HepG2 (cell line): ENCODE results near the gene ADAM15. TPM values are rescaled to one million over a fixed set of nuclear protein-coding genes. Genes with fewer than 3 reads are reported as not detected.

ENCODE experiments used
- BCL3 ChIP-seq: sonication (generic); formaldehyde crosslinking; IDR thresholded peaks from 2 replicates; pipeline ENCODE4 v1.5.1; 2020; ENCODE audit warnings: mild to moderate bottlenecking, missing genetic modification reagents, moderate library complexity
- ELF1 ChIP-seq: sonication (generic); formaldehyde crosslinking; IDR thresholded peaks from 2 replicates; pipeline ENCODE4 v1.4.0; 2020; ENCODE audit warnings: missing genetic modification reagents
- GLMP ChIP-seq: sonication (generic); formaldehyde crosslinking; IDR thresholded peaks from 2 replicates; pipeline ENCODE4 v1.9.0; 2021; ENCODE audit warnings: missing genetic modification reagents, mild to moderate bottlenecking, borderline replicate concordance
- HDAC1 ChIP-seq: sonication (generic); formaldehyde crosslinking; IDR thresholded peaks from 2 replicates; pipeline ENCODE4 v1.5.1; 2020; ENCODE audit warnings: mild to moderate bottlenecking, missing genetic modification reagents
- KDM1A ChIP-seq: IDR thresholded peaks from 2 replicates; pipeline ENCODE4 v1.6.1; 2016; ENCODE audit warnings: missing compliant biosample characterization
- MAF1 ChIP-seq: sonication (generic); formaldehyde crosslinking; IDR thresholded peaks from 2 replicates; pipeline ENCODE4 v1.5.0; 2020; ENCODE audit warnings: missing genetic modification reagents, borderline replicate concordance
- MYC ChIP-seq: sonication (generic); formaldehyde crosslinking; IDR thresholded peaks from 2 replicates; pipeline ENCODE4 v1.9.0; 2021; ENCODE audit warnings: missing genetic modification reagents, borderline replicate concordance
- NR3C1 ChIP-seq: sonication (generic); formaldehyde crosslinking; IDR thresholded peaks from 2 replicates; pipeline ENCODE4 v1.4.0; 2020; ENCODE audit warnings: missing genetic modification reagents
- PHF20 ChIP-seq: sonication (generic); formaldehyde crosslinking; IDR thresholded peaks from 2 replicates; pipeline ENCODE4 v1.5.0; 2020; ENCODE audit warnings: mild to moderate bottlenecking, missing genetic modification reagents
- RAD51 ChIP-seq: fragments of 450-650 bp; IDR thresholded peaks from 2 replicates; pipeline ENCODE4 v1.6.1; 2016; ENCODE audit warnings: borderline replicate concordance
- SALL2 ChIP-seq: sonication (generic); formaldehyde crosslinking; IDR thresholded peaks from 2 replicates; pipeline ENCODE4 v1.8.1; 2023; ENCODE audit warnings: mild to moderate bottlenecking, missing genetic modification reagents, inconsistent platforms
- SMAD9 ChIP-seq: sonication (generic); formaldehyde crosslinking; IDR thresholded peaks from 2 replicates; pipeline ENCODE4 v1.5.1; 2020; ENCODE audit warnings: mild to moderate bottlenecking, missing genetic modification reagents
- SOX6 ChIP-seq, 2 experiments: fragments of 450-650 bp in 1 of 2; sonication (generic) in 1 of 2; formaldehyde crosslinking in 1 of 2; IDR thresholded peaks; 2 replicates each; pipeline versions ENCODE4 v1.4.0 to v1.6.1; 2017 to 2020; ENCODE audit warnings: antibody characterized with exemption in 1 of 2, mild to moderate bottlenecking in 1 of 2, missing genetic modification reagents in 1 of 2
- TBL1XR1 ChIP-seq: fragments of 150-350 bp; IDR thresholded peaks from 2 replicates; pipeline ENCODE4 v1.6.1; 2014; ENCODE audit warnings: borderline replicate concordance, low read length; ENCODE audit not compliant: partially characterized antibody
- TRIM24 ChIP-seq: sonication (generic); formaldehyde crosslinking; IDR thresholded peaks from 2 replicates; pipeline ENCODE4 v1.8.0; 2022; ENCODE audit warnings: mild to moderate bottlenecking, missing genetic modification reagents
- ZC3H13 ChIP-seq: sonication (generic); formaldehyde crosslinking; IDR thresholded peaks from 2 replicates; pipeline ENCODE4 v1.8.1; 2023; ENCODE audit warnings: mild to moderate bottlenecking, missing genetic modification reagents, moderate library complexity
- ZEB1 ChIP-seq: IDR thresholded peaks from 2 replicates; pipeline ENCODE4 v1.6.1; 2012; ENCODE audit warnings: mild to moderate bottlenecking, low read depth, inconsistent platforms; ENCODE audit not compliant: insufficient replicate concordance
- ZNF101 ChIP-seq: sonication (generic); formaldehyde crosslinking; IDR thresholded peaks from 2 replicates; pipeline ENCODE4 v1.4.0; 2020; ENCODE audit warnings: mild to moderate bottlenecking, low read depth, missing genetic modification reagents, borderline replicate concordance
- ZNF557 ChIP-seq: sonication (generic); formaldehyde crosslinking; IDR thresholded peaks from 2 replicates; pipeline ENCODE4 v1.4.0; 2020; ENCODE audit warnings: missing genetic modification reagents
- ZNF703 ChIP-seq: sonication (generic); formaldehyde crosslinking; IDR thresholded peaks from 2 replicates; pipeline ENCODE4 v1.5.1; 2020; ENCODE audit warnings: missing genetic modification reagents, mild to moderate bottlenecking, moderate library complexity, borderline replicate concordance
- polyA plus RNA-seq, 8 experiments: library from polyadenylated mRNA; depleted of rRNA in 3 of 8; stranded (reverse) in 7 of 8; unstranded in 1 of 8; fragments of >200 nt; fragmentation: Illumina TruSeq in 4 of 8; extraction: Trizol in 4 of 8; gene quantifications; 2 replicates each; pipeline versions ENCODE4 v1.2.1 to v1.2.3, GENCODE V29; 2011 to 2016; ENCODE audit warnings: low read depth in 4 of 8, missing spikeins in 1 of 8, mixed read lengths in 1 of 8; ENCODE audit not compliant: insufficient read depth in 1 of 8
- total RNA-seq, 5 experiments: library from RNA; depleted of rRNA; stranded (reverse); fragments of >200 nt; fragmentation: Illumina TruSeq; extraction: Trizol; gene quantifications; 2 replicates each; pipeline ENCODE4 v1.2.3, GENCODE V29; 2016; ENCODE audit warnings: low read depth in 1 of 5
- TF ChIP-seq, protein P1 (sequence below), 2 experiments: sonication (generic) in 1 of 2; formaldehyde crosslinking in 1 of 2; IDR thresholded peaks; 2 replicates each; pipeline versions ENCODE4 v1.6.1 to v1.9.0; 2014 to 2022; ENCODE audit warnings: antibody characterized with exemption in 1 of 2, borderline replicate concordance in 1 of 2, inconsistent platforms in 1 of 2, low read depth in 1 of 2, missing genetic modification reagents in 1 of 2

Gene ADAM15
- total and polyA plus RNA-seq, 2 of the 13 experiments (the other 11 are each of a cell fraction or from before 2014, with no cell fraction given) = 17.9 to 25.6 TPM

DNA sequence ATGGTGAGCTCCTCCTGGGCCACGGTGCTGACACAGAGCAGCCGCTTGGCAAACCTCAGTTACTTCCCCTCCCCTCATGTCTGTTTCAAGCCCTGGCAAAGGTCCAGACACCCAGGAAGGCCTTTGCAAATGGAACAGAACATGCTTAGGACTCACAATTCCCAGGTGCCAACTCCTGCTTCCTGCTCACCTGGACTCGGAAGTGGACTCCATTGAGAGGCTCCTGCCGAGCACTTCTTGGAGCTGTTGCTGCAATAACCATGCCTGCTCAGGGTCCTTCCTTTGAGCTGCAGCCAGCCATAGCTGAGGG is 28.2 kb upstream of the ADAM15 start (continued):
- no peak for TF ChIP-seq GLMP (CRISPR knock-in tag)
- TF ChIP-seq, protein P1, sequence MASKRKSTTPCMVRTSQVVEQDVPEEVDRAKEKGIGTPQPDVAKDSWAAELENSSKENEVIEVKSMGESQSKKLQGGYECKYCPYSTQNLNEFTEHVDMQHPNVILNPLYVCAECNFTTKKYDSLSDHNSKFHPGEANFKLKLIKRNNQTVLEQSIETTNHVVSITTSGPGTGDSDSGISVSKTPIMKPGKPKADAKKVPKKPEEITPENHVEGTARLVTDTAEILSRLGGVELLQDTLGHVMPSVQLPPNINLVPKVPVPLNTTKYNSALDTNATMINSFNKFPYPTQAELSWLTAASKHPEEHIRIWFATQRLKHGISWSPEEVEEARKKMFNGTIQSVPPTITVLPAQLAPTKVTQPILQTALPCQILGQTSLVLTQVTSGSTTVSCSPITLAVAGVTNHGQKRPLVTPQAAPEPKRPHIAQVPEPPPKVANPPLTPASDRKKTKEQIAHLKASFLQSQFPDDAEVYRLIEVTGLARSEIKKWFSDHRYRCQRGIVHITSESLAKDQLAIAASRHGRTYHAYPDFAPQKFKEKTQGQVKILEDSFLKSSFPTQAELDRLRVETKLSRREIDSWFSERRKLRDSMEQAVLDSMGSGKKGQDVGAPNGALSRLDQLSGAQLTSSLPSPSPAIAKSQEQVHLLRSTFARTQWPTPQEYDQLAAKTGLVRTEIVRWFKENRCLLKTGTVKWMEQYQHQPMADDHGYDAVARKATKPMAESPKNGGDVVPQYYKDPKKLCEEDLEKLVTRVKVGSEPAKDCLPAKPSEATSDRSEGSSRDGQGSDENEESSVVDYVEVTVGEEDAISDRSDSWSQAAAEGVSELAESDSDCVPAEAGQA (IDR thresholded peaks at IDR 0.05; ENCODE audit: low read depth) = no peak
- TF ChIP-seq, protein P1 (CRISPR knock-in tag; IDR thresholded peaks at IDR 0.05; ENCODE audit: borderline replicate concordance) = no peak
- no peak for TF ChIP-seq SOX6 (IDR thresholded peaks at IDR 0.05)
- TF ChIP-seq SOX6 (CRISPR knock-in tag; IDR thresholded peaks at IDR 0.05) = peak; percentile 30
- TF ChIP-seq ZNF101 (CRISPR knock-in tag) = no peak
- no peak for TF ChIP-seq BCL3 (CRISPR knock-in tag)
- TF ChIP-seq TRIM24 (CRISPR knock-in tag) = no peak
- TF ChIP-seq HDAC1 = 0 out of 2 replicates have a peak, but pooled peaks have one; percentile 21
- TF ChIP-seq ZC3H13 (CRISPR knock-in tag) = no peak
- peak; percentile 84 for TF ChIP-seq ZEB1
- TF ChIP-seq RAD51 = no peak
- TF ChIP-seq MAF1 (CRISPR knock-in tag) = no peak
- no peak for TF ChIP-seq MYC (CRISPR knock-in tag)
- no peak for TF ChIP-seq PHF20 (CRISPR knock-in tag)
- no peak for TF ChIP-seq SALL2
- TF ChIP-seq NR3C1 = no peak
- peak; percentile 42; the same call in 1 of the 2 replicates for TF ChIP-seq ELF1
- no peak for TF ChIP-seq ZNF703 (CRISPR knock-in tag)
- no peak for TF ChIP-seq ZNF557 (CRISPR knock-in tag)
- TF ChIP-seq SMAD9 (CRISPR knock-in tag) = no peak
- no peak for TF ChIP-seq TBL1XR1
- TF ChIP-seq KDM1A (CRISPR knock-in tag) = no peak
